Lower leg skin (tissue), 4 donors: ENCODE measurements around the gene RNF215. TPM values are rescaled to one million over a fixed set of nuclear protein-coding genes. Genes with fewer than 3 reads are reported as not detected.

Source experiments
- DNase-seq, 2 donors: peaks; one replicate each; pipeline ENCODE4 v3.0.0-alpha.2; 2019; ENCODE audit warnings: low spot score in 2 of 2
- H3K4me3 ChIP-seq: fragments of 200-600 bp; sonication (generic); 2 replicates; pipeline ENCODE4 v1.5.1; 2017; ENCODE audit warnings: mild to moderate bottlenecking, low read depth; ENCODE audit not compliant: poor library complexity, severe bottlenecking
- POLR2A ChIP-seq, 2 donors: fragments of 450-650 bp; IDR thresholded peaks; one replicate each; pipeline ENCODE4 v1.6.1; 2016 to 2017; ENCODE audit warnings: antibody characterized with exemption in 2 of 2, mild to moderate bottlenecking in 1 of 2, moderate library complexity in 1 of 2
- WGBS, 2 donors: methylation state at CpG; one replicate each; pipeline ENCODE4 v1.1.5; 2018; 5-methylcytosine and 5-hydroxymethylcytosine counted together
- intact Hi-C: fragments of 100-400 bp; cut with DNase I; formaldehyde crosslinking; loops from one replicate; pipeline ENCODE4 v1.15.0; 2023; ENCODE audit warnings: low total_unique reads
- total RNA-seq, 4 donors: library from RNA; depleted of rRNA; stranded (reverse); fragments of >200 nt; gene quantifications; one replicate each; pipeline ENCODE4 v1.1.0, GENCODE V29; 2016
- TF ChIP-seq, protein P1 (sequence below), 3 donors: fragments of 450-650 bp; IDR thresholded peaks; one replicate each; pipeline ENCODE4 v1.5.1; 2016; ENCODE audit warnings: antibody characterized with exemption in 3 of 3, mild to moderate bottlenecking in 3 of 3, moderate library complexity in 2 of 3

The RNF215 gene
- total RNA-seq, 4 donors from 2014 or later: 6.9 to 7.8 (median 7.3) TPM

DNA sequence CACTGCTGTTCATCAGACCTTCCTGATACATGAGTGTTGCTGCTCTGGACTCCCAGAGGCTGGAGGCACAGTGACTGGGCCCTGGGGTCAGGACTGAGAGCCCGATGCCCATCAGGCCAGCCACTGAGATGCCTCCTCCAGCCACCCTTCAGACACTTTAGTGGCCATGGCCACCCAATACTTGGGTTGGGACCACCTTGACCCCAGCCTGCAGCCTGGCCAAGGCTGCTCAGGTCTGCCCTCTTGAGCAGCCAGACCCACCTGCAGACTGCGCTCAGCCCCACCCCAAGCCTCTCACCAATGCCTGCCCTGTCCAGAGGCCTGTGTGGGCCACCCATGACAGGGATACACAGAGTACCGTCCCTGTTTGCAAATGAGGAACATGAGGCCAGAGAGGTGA, 4.2 kb downstream of the RNF215 start:
- WGBS, 2 donors: 73 to 100% methylated on average over 1 to 3 of the region's 3 CpGs
- no peak for DNase-seq
- H3K4me3 ChIP-seq: no peak overlapping the region
- TF ChIP-seq, protein P1, sequence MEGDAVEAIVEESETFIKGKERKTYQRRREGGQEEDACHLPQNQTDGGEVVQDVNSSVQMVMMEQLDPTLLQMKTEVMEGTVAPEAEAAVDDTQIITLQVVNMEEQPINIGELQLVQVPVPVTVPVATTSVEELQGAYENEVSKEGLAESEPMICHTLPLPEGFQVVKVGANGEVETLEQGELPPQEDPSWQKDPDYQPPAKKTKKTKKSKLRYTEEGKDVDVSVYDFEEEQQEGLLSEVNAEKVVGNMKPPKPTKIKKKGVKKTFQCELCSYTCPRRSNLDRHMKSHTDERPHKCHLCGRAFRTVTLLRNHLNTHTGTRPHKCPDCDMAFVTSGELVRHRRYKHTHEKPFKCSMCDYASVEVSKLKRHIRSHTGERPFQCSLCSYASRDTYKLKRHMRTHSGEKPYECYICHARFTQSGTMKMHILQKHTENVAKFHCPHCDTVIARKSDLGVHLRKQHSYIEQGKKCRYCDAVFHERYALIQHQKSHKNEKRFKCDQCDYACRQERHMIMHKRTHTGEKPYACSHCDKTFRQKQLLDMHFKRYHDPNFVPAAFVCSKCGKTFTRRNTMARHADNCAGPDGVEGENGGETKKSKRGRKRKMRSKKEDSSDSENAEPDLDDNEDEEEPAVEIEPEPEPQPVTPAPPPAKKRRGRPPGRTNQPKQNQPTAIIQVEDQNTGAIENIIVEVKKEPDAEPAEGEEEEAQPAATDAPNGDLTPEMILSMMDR (IDR thresholded peaks at IDR 0.05): no peak
- no peak for TF ChIP-seq POLR2A (IDR thresholded peaks at IDR 0.05)
- intact Hi-C loops: loop anchor here (10.0 kb wide), 1 partner anchor 268 kb away; no protein-coding TSS in a partner anchor

DNA sequence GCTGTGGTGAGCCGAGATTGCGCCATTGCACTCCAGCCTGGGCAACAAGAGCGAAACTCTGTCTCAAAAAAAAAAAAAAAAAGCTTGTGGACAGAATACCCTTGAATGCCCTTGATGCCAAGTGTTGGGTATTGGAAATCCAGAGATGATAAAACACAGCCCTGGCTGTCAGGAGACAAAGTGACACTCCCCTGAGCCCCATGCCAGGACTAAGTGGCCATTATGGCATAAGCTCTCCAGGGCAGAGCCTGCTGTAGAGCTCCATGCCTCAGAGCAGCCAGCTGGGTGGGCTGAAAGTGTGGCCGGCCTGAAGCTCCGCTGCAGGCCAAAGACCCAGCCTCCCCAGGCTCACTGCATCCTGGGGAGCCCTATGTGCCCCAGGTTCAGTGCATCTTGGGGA, 4.9 kb downstream of the RNF215 start:
- 98 to 100% methylated on average over 5 of the region's 5 CpGs for WGBS, 2 donors
- no peak for TF ChIP-seq POLR2A (IDR thresholded peaks at IDR 0.05)
- TF ChIP-seq, protein P1 (IDR thresholded peaks at IDR 0.05): no peak
- intact Hi-C loops: loop anchor here (10.0 kb wide), 1 partner anchor 268 kb away; no protein-coding TSS in a partner anchor
- H3K4me3 ChIP-seq: no peak overlapping the region
- no peak for DNase-seq

DNA sequence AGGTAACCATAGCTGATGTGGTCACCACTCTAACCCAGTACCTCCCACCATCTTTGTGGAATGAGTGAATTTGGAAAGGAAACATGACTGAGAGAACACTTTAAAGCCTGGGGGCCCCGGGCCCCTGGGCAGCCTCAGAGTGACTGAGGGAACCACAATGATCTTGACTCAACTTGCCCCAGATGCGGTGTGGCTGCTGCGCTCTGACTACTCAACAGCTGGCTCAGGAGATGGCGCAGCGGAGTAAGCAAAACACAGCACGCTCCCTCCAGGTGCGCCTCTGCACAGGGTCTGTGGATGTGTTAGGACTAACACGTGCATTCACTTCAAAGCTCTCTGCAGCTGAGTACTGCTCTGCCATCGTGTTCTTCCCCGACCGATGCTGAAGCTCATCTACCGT, 5.9 kb downstream of the RNF215 start:
- intact Hi-C loops: loop anchor here (10.0 kb wide), 1 partner anchor 266 kb away; no protein-coding TSS in a partner anchor
- 81 to 90% methylated on average over 12 of the region's 12 CpGs for WGBS, 2 donors
- no peak overlapping the region for H3K4me3 ChIP-seq
- TF ChIP-seq, protein P1 (IDR thresholded peaks at IDR 0.05): no peak
- no peak for TF ChIP-seq POLR2A (IDR thresholded peaks at IDR 0.05)
- no peak for DNase-seq

DNA sequence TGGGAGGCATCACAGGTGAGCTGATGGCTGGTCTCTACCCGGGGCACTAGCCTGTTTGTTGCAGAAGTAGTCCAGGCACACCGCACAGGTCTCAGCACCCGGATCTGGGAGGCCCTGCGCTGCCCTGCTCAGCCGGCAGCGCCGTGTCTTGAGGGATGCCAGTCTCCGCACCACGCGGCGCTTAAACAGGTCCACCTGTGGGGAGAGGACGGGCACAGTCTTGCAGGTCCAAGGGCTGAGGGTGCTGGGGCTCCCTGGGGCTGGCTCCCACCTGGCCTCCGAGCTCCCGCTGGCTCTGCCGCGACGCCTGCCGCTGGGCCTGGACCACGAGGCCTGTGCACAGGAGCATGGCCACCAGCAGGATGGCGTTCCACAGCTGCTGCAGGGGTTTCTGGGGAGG, 7.2 kb downstream of the RNF215 start:
- intact Hi-C loops: loop anchor here (10.0 kb wide), 1 partner anchor 265 kb away; no protein-coding TSS in a partner anchor
- no peak overlapping the region for H3K4me3 ChIP-seq
- WGBS, 2 donors: 92 to 97% methylated on average over 12 to 17 of the region's 20 CpGs
- TF ChIP-seq POLR2A (IDR thresholded peaks at IDR 0.05): no peak
- TF ChIP-seq, protein P1 (IDR thresholded peaks at IDR 0.05): no peak
- DNase-seq: no peak

DNA sequence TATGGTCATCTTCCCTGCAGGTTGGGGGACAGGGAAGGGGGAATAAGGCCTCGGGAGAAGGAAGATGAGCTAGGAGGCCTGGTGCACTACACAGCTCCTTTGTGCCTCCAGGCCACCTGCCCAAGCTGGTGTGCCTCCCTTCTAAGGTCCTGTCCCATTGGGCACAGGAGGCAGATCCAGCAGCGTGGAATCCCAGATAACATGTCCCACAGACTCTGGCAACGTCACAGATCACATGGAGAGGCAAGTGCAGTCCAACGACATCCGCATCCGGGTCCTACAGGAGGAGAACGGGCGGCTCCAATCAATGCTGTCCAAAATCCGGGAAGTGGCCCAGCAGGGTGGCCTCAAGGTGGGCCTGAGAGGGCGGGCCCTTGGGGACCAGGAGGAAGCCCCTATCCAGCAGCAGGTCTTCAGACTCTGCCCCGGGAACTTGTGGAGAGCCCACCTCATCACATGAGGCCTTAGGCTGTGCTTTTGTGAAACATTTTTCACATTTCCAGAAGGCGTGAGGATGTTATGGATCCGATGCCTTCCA, 11.8 kb downstream of the RNF215 start:
- 89 to 91% methylated on average over 13 of the region's 13 CpGs for WGBS, 2 donors
- no peak for DNase-seq
- no peak for TF ChIP-seq POLR2A (IDR thresholded peaks at IDR 0.05)
- TF ChIP-seq, protein P1 (IDR thresholded peaks at IDR 0.05): no peak
- H3K4me3 ChIP-seq: no peak overlapping the region
- intact Hi-C loops: no loop called here
